GM19463 (cell line): ENCODE results near the gene HPSE.
"Not testable (repeated sequence)": the region's sequence is repeated elsewhere in the genome, so short reads cannot be mapped to it uniquely, and the experiment has no call there.

Experiments
- ATAC-seq: cut with Tn5 transposase; IDR thresholded peaks from one replicate; pipeline ENCODE4 v1.9.1; 2021; ENCODE audit warnings: mild to moderate bottlenecking, moderate library complexity; ENCODE audit not compliant: unreplicated experiment

The HPSE gene

DNA sequence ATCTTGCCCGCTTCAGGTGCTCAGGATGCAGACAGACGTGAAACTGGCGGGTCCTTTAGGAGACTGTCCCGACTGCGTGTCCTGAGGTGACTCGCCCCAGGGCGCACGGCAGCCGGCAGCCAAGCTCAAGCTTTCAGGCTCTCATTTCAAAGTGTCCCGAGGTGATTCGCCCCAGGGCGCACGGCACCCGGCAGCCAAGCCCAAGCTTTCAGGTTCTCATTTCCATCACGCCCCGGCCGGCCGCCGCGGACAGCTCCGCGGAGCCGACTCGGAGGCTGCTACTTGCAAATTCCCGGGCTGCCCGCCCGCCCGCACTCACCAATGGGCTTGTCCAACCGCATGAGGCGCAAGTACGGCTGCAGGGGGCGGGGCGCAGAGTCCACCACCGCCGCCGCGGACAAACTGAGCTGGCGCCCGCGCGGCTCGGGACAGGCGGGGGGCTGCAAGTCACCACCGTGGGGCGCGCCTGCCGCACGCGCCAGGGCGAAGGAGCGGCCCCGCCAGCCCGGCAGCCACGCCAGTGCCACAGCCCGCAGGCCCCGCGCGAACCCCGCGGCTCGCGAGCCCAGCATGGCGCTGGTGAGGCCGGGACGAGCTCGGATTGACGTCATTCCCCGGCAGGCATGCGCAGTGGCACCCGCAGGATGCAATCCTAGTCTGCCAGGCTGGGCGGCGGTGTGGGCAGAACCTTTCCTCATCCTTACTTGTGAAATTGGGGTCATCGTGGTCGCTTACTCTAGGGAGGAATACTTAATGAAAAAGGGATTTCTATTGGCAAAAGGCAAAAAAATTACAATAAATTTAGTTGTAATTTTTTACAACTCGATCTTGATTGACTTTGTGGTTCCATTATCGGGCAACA lies 50.2 kb downstream of the HPSE start, which contains the start of gene COQ2:
Gene COQ2, minus strand, starts transcription at position 606 of the 862 bp plus-strand sequence. Its CDS starts 34 bp downstream, at position 572.
- peak; percentile 90 for ATAC-seq

DNA sequence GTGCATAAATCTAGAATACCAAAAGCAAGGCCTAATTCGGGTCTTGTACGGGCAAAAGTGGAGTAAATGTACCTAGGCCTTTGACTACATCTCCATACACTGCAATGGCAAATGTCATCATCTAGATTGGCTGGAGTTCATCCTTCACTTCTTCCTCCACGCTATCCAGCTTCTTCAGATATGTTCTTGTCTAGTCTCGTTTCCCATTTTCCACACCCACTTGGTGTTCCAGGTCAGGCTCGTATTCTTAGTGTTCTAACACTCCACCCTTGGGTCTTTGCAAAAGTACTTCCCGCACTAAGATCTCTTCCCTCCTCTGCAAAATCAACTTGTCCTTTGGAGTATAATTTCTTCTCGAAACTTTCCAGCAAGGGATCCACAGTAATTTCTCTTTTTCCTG lies 51.5 kb downstream of the HPSE start:
- ATAC-seq, result no peak

DNA sequence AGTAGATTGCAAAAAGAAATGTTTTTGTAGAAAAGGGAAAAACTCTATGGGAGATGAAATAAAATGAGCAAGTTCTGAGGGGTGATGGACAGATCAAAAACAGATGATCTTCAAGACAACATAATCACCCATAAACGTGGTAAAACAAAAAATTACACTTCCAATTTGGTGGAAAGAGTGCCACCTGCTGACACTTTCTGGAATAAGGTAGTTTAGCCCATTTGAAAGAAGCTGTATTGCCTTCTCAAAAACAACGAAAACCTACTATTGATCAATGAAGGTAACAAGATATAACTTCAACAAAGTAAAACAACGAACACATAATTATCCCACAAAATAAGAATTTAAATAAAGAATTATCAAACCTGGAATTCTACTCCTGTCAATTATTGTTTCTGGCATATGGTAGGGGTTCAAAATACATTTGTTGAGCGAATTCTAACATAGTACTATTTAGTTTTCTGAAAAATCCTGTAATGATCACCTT lies 52.6 kb downstream of the HPSE start:
- no peak for ATAC-seq

DNA sequence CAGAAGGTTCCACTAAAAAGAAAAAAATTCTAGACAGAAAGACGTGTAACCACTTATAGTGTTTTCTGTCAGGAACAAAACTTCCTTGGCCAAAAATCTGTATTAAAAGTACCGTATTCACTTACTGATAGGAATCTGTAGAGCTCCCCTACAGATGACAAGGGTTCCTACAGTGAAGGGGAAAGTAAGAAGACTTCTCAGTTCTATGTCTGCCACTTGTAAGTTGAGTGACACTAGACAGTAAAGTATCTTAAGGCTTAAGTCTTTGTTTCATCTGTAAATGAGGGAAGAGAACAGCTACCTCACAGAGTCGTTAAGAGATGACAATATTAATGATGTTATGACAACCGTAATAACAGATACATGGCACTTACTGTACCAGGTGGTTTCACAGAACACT lies 53.3 kb downstream of the HPSE start:
- no peak for ATAC-seq

DNA sequence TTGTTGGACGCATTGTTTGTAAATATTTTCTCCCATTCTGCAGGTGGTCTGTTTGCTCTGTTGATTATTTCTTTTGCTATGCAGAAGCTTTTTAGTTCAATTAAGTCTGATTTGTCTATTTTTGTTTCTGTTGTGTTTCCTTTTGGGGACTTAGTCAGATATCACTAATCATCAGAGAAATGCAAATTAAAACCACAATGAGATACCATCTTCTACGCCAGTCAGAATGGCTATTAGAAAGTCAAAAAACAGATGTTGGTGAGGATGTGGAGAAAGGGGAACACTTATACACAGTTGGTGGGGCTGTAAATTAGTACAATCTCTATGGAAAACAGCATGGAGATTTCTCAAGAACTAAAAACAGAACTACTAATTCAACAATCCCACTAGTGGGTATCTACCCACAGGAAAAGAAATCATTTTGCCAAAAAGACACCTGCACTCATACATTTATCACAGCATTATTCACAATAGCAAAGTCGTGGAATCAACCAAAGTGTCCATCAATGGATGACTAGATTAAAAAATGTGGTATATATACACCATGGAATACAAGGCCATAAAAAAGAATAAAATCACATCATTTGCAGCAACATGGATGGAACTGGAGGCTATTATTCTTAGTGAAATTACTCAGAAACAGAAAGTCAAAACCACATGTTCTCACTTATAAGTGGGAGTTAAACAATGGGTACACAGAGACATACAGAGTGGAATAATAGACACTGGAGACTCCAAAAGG lies 58.2 kb downstream of the HPSE start:
- ATAC-seq, result peak; percentile 76

DNA sequence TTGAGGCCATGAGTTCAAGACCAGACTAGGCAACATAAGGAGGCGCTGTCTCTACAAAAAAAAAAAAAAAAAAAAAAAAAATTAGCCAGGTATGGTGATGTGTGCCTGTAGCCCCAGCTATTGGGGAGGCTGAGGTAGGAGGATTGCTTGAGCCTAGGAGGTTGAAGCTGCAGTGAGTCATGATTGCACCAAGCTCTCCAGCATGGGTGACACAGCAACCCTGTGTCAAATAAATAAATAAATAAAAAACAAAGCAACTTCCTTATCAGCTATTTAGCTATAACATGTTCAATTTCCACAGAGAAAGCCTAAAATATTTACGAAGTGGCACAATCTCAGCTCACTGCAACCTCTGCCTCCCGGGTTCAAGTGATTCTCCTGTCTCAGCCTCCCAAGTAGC lies 60.7 kb downstream of the HPSE start:
- ATAC-seq, result not testable (repeated sequence)

DNA sequence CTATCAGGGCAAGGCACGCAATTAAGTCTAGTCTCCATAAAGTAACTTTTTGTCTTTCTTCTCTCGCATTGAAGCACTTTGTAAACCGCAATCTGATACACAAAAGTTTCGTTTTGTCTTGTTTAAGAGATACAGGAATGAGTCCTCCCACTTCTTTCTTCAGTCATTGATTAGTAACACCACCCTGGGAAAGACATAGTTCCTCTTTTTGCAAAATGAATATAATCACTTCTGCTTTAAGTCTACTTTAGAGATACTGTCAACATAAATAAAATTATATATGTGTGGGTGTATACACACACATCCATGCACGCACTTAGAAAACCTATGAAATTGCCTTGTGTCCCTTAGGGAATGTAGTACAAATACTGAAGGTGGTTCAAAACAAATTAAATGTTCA lies 61.7 kb downstream of the HPSE start:
- peak; percentile 68 for ATAC-seq

- ATAC-seq, result no peak
Observed at GRCh38 chr4:83269256-83269655, 65.4 kb downstream of the HPSE start.

- no peak for ATAC-seq
Observed at GRCh38 chr4:83268491-83268890, 66.2 kb downstream of the HPSE start.

- ATAC-seq, result no peak
Observed at GRCh38 chr4:83267830-83268475, 66.7 kb downstream of the HPSE start.

GRCh38 chr4:83267121-83267829 lies 67.4 kb downstream of the HPSE start:
- no peak for ATAC-seq

DNA sequence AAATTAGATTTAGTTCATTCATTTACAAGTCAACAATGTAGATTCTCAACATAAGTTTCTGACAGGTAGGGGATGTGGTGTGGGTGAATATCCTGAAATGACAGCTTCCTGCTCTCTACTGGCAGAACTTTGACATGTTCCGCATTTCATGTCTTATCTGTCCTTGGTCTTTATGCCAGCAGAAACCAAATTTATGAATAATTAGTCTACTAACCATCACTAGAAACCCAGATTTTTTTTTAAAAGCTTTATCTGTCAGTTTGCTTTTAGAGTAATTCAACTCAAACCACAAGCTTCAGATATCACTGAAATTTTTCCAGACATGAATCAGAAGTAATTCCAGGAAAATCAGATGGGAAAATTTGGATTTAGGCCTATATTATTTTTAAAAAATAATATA lies 68.0 kb downstream of the HPSE start:
- peak; percentile 47 for ATAC-seq

DNA sequence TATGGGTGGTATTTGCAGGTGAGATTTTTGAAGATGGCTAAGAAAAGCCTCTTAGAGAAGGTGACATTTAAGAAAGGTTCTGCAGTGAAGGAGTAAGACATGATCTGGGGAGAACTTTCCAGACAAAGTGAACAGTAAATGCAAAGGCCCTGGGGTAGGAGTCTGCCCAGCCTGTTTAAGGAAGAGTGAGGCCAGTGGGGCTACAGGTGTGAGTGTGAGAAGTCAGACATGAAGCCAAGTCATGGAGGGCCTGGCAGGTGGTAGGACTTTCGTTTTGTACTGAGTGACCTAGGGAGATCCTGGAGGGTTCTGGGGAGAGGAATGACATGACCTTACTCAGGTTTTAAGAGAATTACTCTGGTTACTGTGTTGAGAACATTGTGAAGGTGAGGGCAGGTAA lies 71.5 kb downstream of the HPSE start:
- no peak for ATAC-seq

GRCh38 chr4:83262682-83263081 lies 72.0 kb downstream of the HPSE start:
- ATAC-seq, result no peak

- ATAC-seq, result no peak
Observed at GRCh38 chr4:83261307-83261706, 73.3 kb downstream of the HPSE start.

DNA sequence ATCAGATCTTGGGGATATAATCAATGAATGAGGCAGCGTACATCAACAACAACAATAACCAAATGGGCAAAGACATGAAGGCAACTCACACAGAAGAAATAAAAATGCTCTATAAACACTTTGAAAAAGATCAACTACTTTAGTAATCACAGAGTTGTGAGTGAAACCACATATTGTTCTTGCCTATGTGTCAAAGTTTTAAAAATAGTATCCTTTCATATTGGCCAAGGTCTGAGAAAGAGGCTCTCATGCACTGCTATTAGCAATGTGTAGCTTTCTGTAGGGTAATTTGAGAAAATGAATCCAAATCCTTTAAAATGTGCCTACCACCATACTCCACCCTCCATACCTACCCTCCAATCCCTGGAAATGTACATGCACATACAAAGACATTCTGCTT lies 75.1 kb downstream of the HPSE start:
- no peak for ATAC-seq

DNA sequence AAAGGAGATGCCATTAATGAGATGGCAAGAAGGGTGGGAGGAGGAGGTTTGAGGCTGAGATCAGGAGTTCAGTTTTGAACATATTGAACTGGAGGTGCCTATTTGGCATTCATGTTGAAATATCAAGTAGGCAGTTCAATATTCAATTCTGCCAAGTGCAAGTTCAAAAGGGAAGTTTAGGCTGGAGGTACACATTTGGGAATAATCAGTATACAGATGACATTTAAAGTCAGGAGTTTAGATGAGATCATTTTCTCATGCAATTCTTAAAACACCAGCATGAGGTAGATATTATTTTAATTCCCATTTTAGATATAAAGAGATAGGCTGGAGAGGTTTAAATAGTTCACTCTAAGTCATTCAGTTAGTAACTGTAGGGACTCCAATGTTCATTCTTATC lies 76.2 kb downstream of the HPSE start:
- no peak for ATAC-seq

DNA sequence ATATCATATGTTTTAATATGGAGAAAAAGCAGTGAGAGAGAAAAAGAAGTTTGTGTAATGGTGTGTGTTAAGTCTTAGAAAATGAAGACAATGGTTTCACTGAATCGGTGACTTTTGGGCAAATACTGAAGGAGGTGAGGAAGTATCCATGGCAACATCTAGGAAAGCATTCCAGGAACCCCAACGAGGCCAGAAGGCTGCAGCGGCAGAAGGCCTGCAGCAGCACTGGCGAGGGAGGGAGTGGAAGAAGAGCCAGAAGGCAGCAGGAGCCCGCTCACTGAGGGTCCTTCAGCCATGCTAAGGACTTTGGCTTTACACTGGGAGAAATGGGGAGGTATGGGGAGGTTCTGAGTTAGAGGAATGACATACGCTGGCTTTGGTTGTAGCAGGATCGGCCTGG lies 76.8 kb downstream of the HPSE start:
- ATAC-seq, result no peak

- ATAC-seq, result no peak
Observed at GRCh38 chr4:83255584-83255983, 79.1 kb downstream of the HPSE start.

DNA sequence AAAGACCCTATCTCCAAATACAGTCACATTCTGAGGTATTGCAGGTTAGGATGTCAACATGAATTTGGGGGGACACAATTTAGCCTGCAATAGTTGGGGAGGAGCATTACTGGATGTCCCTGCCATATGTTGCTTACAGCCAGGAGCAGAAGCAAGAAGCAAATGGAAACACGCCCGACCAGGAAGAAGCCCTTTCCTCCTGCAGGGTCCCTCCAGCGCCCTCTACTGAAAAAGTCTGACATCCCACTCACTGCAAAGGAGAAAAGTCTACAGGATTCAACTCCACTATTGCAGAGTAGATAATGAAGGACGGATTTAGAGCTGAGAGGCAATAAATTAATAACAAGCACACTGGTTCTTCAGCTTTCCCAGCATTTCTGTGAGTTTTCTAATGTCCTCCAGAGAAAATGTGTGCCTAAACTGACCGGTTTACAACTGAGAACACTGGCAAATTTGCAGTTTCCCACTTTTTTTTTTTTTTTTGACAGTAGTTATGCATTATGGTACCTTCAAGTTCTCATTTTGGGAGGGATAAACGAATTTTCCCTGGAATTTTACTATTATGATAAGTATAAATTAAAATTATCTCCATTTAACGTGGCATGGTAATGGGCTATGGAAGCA lies 81.8 kb downstream of the HPSE start:
- ATAC-seq, result peak; percentile 51
